Left ventricle myocardium inferior (tissue), 1 donor: Measurements from ENCODE around the gene IL16. TPM values are rescaled to one million over a fixed set of nuclear protein-coding genes. Genes with fewer than 3 reads are reported as not detected.

Experiments
- DNase-seq: peaks from one replicate; pipeline ENCODE4 v3.0.0-alpha.2; 2020
- H3K27ac ChIP-seq: fragments of 200-600 bp; replicated peaks from 2 replicates; pipeline ENCODE4 v1.8.0; 2021
- H3K27me3 ChIP-seq: fragments of 200-600 bp; 2 replicates; pipeline ENCODE4 v1.8.0; 2021; ENCODE audit warnings: low read depth
- H3K36me3 ChIP-seq: fragments of 200-600 bp; 2 replicates; pipeline ENCODE4 v1.8.0; 2021
- H3K4me1 ChIP-seq: fragments of 200-600 bp; 2 replicates; pipeline ENCODE4 v1.8.0; 2021
- H3K4me3 ChIP-seq: fragments of 200-600 bp; 2 replicates; pipeline ENCODE4 v1.8.0; 2021; ENCODE audit warnings: mild to moderate bottlenecking, moderate library complexity
- H3K9me3 ChIP-seq: fragments of 200-600 bp; replicated peaks from 2 replicates; pipeline ENCODE4 v1.8.0; 2021
- CTCF ChIP-seq: fragments of 200-600 bp; IDR thresholded peaks from 2 replicates; pipeline ENCODE4 v1.8.0; 2021; ENCODE audit warnings: antibody characterized with exemption, mild to moderate bottlenecking, borderline replicate concordance
- intact Hi-C: fragments of 100-400 bp; cut with micrococcal nuclease; formaldehyde crosslinking; loops from one replicate; pipeline ENCODE4 v1.11.0; 2022
- total RNA-seq: library from RNA; stranded (reverse); fragmentation: NEBNext Ultra II Directional; extraction: Animal tissue kit (Norgen Biotek cat#: 25700); gene quantifications from one replicate; pipeline ENCODE4 v1.2.1, GENCODE V29; 2021
- donor health status: DM: no; HTN: yes; CAD: no; lungs with severe emphysema.

The IL16 gene
- total RNA-seq, 1 donor from 2014 or later: 3.8 TPM

- Histone ChIP-seq H3K4me1 (no peaks in the 10 kb centered on the region), H3K27ac (peak overlapping the region; percentile 78), H3K9me3 (no peaks in the 10 kb centered on the region), H3K27me3 (peaks cover 10% of the 10 kb centered on the region), H3K36me3 (no peaks in the 10 kb centered on the region), H3K4me3 (no peak overlapping the region)
- intact Hi-C loops: no loop called here
- TF ChIP-seq CTCF: no peak
- DNase-seq: no peak
These were observed 8.3 kb upstream of the IL16 start for GRCh38 chr15:81188354-81188753.

GRCh38 chr15:81189583-81190283, 6.9 kb upstream of the IL16 start:
- no peaks in the 10 kb centered on the region for H3K36me3 ChIP-seq
- DNase-seq: peak; percentile 77
- intact Hi-C loops: no loop called here
- H3K27me3 ChIP-seq: peaks cover under 1% of the 10 kb centered on the region
- peak overlapping the region; percentile 78 for H3K27ac ChIP-seq
- H3K4me3 ChIP-seq: no peak overlapping the region
- no peaks in the 10 kb centered on the region for H3K9me3 ChIP-seq
- no peak for TF ChIP-seq CTCF
- H3K4me1 ChIP-seq: no peaks in the 10 kb centered on the region

DNA sequence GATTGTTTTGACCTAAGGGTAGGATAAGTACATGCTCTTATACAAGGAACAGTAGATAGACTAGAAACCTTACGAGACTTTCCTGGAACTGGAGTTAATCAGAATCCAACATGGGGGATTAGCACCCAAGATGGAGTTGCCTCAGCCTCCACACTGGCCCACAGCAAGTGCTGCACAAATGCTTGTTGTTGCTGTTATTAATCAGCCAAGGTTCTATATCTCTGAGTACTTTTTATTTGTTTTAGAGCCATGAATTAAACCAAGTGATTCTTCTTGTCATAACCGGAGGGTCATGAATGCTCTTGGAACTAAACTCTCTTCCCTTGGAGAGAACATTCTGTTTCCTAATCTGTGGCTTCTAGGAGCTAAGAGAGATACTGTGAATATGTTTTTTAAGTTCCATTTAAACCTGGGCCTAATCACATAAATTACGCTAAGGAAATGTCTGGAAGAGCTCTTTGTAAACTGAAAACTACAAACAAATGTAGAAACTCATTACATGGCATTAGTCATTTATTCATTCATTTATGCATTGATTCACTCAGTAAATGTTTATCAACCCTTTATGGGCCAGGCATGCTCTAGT, 5.7 kb upstream of the IL16 start:
- DNase-seq: no peak
- peak overlapping the region; percentile 78 for H3K27ac ChIP-seq
- no peak for TF ChIP-seq CTCF

GRCh38 chr15:81191701-81192100, 5.0 kb upstream of the IL16 start:
- Histone ChIP-seq H3K27me3 (peaks cover 19% of the 10 kb centered on the region), H3K27ac (peak overlapping the region; percentile 78), H3K36me3 (no peaks in the 10 kb centered on the region), H3K4me1 (peaks cover 3% of the 10 kb centered on the region), H3K4me3 (no peak overlapping the region), H3K9me3 (no peaks in the 10 kb centered on the region)
- no peak for DNase-seq
- intact Hi-C loops: no loop called here
- no peak for TF ChIP-seq CTCF

More for the DNA sequence above, 5.7 kb upstream of the IL16 start:
- Histone ChIP-seq H3K27me3 (peaks cover 12% of the 10 kb centered on the region), H3K4me1 (peaks cover 3% of the 10 kb centered on the region), H3K9me3 (no peaks in the 10 kb centered on the region), H3K4me3 (no peak overlapping the region), H3K36me3 (no peaks in the 10 kb centered on the region)
- intact Hi-C loops: no loop called here

GRCh38 chr15:81194723-81195122, 2.0 kb upstream of the IL16 start:
- Histone ChIP-seq H3K4me1 (peaks cover 3% of the 10 kb centered on the region), H3K27ac (no peak overlapping the region), H3K4me3 (no peak overlapping the region), H3K27me3 (peaks cover 27% of the 10 kb centered on the region), H3K9me3 (no peaks in the 10 kb centered on the region), H3K36me3 (no peaks in the 10 kb centered on the region)
- intact Hi-C loops: no loop called here
- TF ChIP-seq CTCF: no peak
- no peak for DNase-seq
